HUES6 (cell line): Measurements from ENCODE around the gene UBTD2.
"Not testable (repeated sequence)": the region's sequence is repeated elsewhere in the genome, so short reads cannot be mapped to it uniquely, and the experiment has no call there.

Experiments
- H3K27ac ChIP-seq: 2 replicates; pipeline ENCODE4 v1.7.0; 2013; ENCODE audit warnings: low read depth, mild to moderate bottlenecking, low read length, inconsistent platforms
- H3K27me3 ChIP-seq: 2 replicates; pipeline ENCODE4 v1.6.1; 2013; ENCODE audit warnings: low read length; ENCODE audit not compliant: control insufficient read depth, insufficient read depth
- H3K36me3 ChIP-seq: 2 replicates; pipeline ENCODE4 v1.6.1; 2013; ENCODE audit warnings: low read length; ENCODE audit not compliant: control insufficient read depth, insufficient read depth
- H3K4me1 ChIP-seq: 2 replicates; pipeline ENCODE4 v1.6.1; 2013; ENCODE audit warnings: low read length; ENCODE audit not compliant: control insufficient read depth, insufficient read depth
- H3K4me3 ChIP-seq: 2 replicates; pipeline ENCODE4 v1.5.1; 2013; ENCODE audit warnings: low read depth, low read length
- H3K9ac ChIP-seq: one replicate; pipeline ENCODE4 v1.6.1; 2013; ENCODE audit warnings: mild to moderate bottlenecking, low read length
- H3K9me3 ChIP-seq: 2 replicates; pipeline ENCODE4 v1.6.1; 2013; ENCODE audit warnings: low read depth, low read length; ENCODE audit not compliant: control insufficient read depth, insufficient read depth

The UBTD2 gene

GRCh38 chr5:172311026-172311425 lies 27.5 kb upstream of the UBTD2 start:
- H3K4me1 ChIP-seq: no peaks in the 10 kb centered on the region
- H3K4me3 ChIP-seq: no peak overlapping the region
- H3K9me3 ChIP-seq: no peaks in the 10 kb centered on the region; the same call in 1 of the 2 replicates
- H3K27ac ChIP-seq: no peak overlapping the region
- H3K27me3 ChIP-seq: no peaks in the 10 kb centered on the region
- no peaks in the 10 kb centered on the region for H3K36me3 ChIP-seq
- no peak overlapping the region for H3K9ac ChIP-seq

- Histone ChIP-seq H3K4me3 (no peak overlapping the region), H3K27ac (no peak overlapping the region), H3K4me1 (0 out of 2 replicates have a peak, but pooled peaks cover 5% of the 10 kb centered on the region), H3K9ac (no peak overlapping the region), H3K27me3 (no peaks in the 10 kb centered on the region), H3K9me3 (peaks cover 9% of the 10 kb centered on the region), H3K36me3 (no peaks in the 10 kb centered on the region)
Observed at GRCh38 chr5:172305380-172305779, 21.8 kb upstream of the UBTD2 start.

- no peaks in the 10 kb centered on the region for H3K36me3 ChIP-seq
- peak overlapping the region; percentile 22 for H3K9ac ChIP-seq
- H3K27ac ChIP-seq: peak overlapping the region; percentile 52; the same call in 1 of the 2 replicates
- no peaks in the 10 kb centered on the region for H3K27me3 ChIP-seq
- H3K4me1 ChIP-seq: 0 out of 2 replicates have a peak, but pooled peaks cover 5% of the 10 kb centered on the region
- no peak overlapping the region for H3K4me3 ChIP-seq
- H3K9me3 ChIP-seq: peaks cover 9% of the 10 kb centered on the region
Observed at GRCh38 chr5:172303572-172304335, 20.2 kb upstream of the UBTD2 start.

GRCh38 chr5:172303162-172303561 lies 19.6 kb upstream of the UBTD2 start:
- Histone ChIP-seq H3K9ac (no peak overlapping the region), H3K4me3 (no peak overlapping the region), H3K9me3 (peaks cover 9% of the 10 kb centered on the region), H3K27me3 (no peaks in the 10 kb centered on the region), H3K4me1 (0 out of 2 replicates have a peak, but pooled peaks cover 5% of the 10 kb centered on the region), H3K36me3 (no peaks in the 10 kb centered on the region), H3K27ac (no peak overlapping the region)

- Histone ChIP-seq H3K4me3 (no peak overlapping the region), H3K27ac (no peak overlapping the region), H3K9ac (no peak overlapping the region), H3K27me3 (no peaks in the 10 kb centered on the region), H3K4me1 (0 out of 2 replicates have a peak, but pooled peaks cover 5% of the 10 kb centered on the region), H3K36me3 (no peaks in the 10 kb centered on the region), H3K9me3 (peaks cover 9% of the 10 kb centered on the region)
Observed at GRCh38 chr5:172302047-172302710, 18.6 kb upstream of the UBTD2 start.

- Histone ChIP-seq H3K27me3 (no peaks in the 10 kb centered on the region), H3K27ac (no peak overlapping the region), H3K4me1 (0 out of 2 replicates have a peak, but pooled peaks cover 5% of the 10 kb centered on the region), H3K9me3 (0 out of 2 replicates have a peak, but pooled peaks cover 1% of the 10 kb centered on the region), H3K9ac (no peak overlapping the region), H3K36me3 (no peaks in the 10 kb centered on the region), H3K4me3 (no peak overlapping the region)
Observed at GRCh38 chr5:172299916-172300439, 16.4 kb upstream of the UBTD2 start.

GRCh38 chr5:172294831-172295230 lies 11.3 kb upstream of the UBTD2 start:
- Histone ChIP-seq H3K4me3 (no peak overlapping the region), H3K36me3 (no peaks in the 10 kb centered on the region), H3K4me1 (peaks cover 4% of the 10 kb centered on the region; the same call in 1 of the 2 replicates), H3K27ac (no peak overlapping the region), H3K9me3 (no peaks in the 10 kb centered on the region), H3K27me3 (no peaks in the 10 kb centered on the region), H3K9ac (no peak overlapping the region)

GRCh38 chr5:172293745-172294342 lies 10.3 kb upstream of the UBTD2 start:
- Histone ChIP-seq H3K4me3 (no peak overlapping the region), H3K27ac (no peak overlapping the region), H3K4me1 (peaks cover 4% of the 10 kb centered on the region; the same call in 1 of the 2 replicates), H3K27me3 (no peaks in the 10 kb centered on the region), H3K9me3 (no peaks in the 10 kb centered on the region), H3K36me3 (no peaks in the 10 kb centered on the region), H3K9ac (no peak overlapping the region)

GRCh38 chr5:172293054-172293744 lies 9.6 kb upstream of the UBTD2 start:
- H3K4me3 ChIP-seq: no peak overlapping the region
- no peak overlapping the region for H3K9ac ChIP-seq
- no peaks in the 10 kb centered on the region for H3K36me3 ChIP-seq
- no peaks in the 10 kb centered on the region for H3K9me3 ChIP-seq
- H3K4me1 ChIP-seq: peaks cover 4% of the 10 kb centered on the region; the same call in 1 of the 2 replicates
- H3K27me3 ChIP-seq: no peaks in the 10 kb centered on the region
- H3K27ac ChIP-seq: no peak overlapping the region

GRCh38 chr5:172291837-172292236 lies 8.3 kb upstream of the UBTD2 start:
- H3K4me1 ChIP-seq, H3K9me3 ChIP-seq, H3K36me3 ChIP-seq, H3K4me3 ChIP-seq, H3K9ac ChIP-seq, H3K27ac ChIP-seq, H3K27me3 ChIP-seq: not testable (repeated sequence)
